ENCODE measurements around the gene HEPACAM. TPM values are rescaled to one million over a fixed set of nuclear protein-coding genes. Genes with fewer than 3 reads are reported as not detected.

The HEPACAM gene
- total RNA-seq, 2 experiments from 2014 or later, result not detected

DNA sequence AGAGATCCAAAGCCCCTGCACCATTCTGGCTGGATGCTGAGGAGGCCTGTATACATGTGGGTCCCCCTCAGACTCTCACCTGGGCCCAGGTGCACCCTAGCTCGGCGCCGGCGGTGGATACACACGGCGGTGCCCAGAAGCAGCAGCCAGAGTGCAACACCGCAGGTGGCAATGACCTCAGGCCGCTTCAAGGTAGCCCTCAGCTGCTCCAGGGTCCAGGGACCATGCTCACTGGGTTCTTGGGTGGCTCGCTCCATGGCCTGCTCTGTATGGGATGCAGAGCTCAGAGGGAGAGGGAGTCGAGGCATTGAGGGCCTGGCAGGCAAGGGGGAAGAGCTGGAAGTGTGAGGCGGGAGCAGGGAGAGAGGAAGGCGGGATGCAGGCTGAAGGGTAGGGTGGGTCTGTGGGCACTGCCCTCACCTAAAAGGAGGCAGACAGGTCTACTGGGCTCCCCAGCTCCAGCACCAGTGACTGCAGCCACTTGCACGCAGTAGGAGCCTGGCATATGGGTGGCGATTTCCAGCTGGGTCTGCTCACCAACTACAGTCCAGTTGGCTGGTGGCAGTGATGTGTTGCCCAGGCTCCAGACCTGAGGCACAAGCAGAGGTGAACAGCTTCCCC, 42.0 kb downstream of the HEPACAM start:
- Mint-ChIP-seq H3K27me3 (peaks cover 2% of the 10 kb centered on the region), H3K27ac (no peak overlapping the region)
- POLR2A ChIA-PET, result no interaction called here

DNA sequence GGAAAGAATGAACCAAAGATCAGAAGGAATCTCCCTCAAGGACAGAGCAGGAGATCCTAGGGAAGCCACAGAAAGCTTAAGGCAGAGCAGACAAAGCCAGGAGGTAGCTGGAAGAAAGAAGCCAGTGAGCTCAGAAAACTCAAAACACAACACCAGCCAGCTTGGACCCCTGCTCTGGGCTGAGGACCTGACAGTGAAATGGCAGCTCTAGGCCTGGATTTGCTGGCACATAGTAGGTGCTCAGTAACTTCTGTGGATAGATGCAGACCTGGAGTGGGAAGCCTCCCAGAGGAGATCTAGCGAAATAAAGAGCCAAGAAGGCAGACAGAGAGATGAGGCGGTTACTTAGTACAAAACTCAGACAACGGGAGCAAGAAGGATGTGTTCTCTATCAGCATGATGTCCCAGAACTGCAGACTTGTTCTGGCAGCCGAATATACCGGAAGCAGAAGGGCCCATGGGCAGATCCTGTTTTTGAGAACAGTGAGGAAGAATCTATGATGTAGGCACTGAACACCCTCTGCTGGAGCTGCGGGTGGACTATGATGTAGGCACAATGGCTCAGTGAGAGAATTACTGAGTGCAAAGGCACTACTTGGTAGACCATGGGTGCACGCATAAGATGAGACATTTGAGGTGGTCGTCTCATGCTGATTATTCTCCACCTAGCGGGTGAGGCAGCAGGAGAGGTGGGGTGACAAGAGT, 42.9 kb downstream of the HEPACAM start:
- H3K4me1 Mint-ChIP-seq, result peaks cover 8% of the 10 kb centered on the region
- no peak for ATAC-seq (ENCODE audit: low read depth)
- H3K9me3 Mint-ChIP-seq, result no peaks in the 10 kb centered on the region
- H3K27ac Mint-ChIP-seq, result no peak overlapping the region
- H3K27me3 Mint-ChIP-seq, result no peaks in the 10 kb centered on the region
- no peak overlapping the region for H3K4me3 Mint-ChIP-seq
- DNase-seq, result no peak
- no peaks in the 10 kb centered on the region for H3K36me3 Mint-ChIP-seq
- POLR2A ChIA-PET, result no interaction called here

More for the DNA sequence above, 42.0 kb downstream of the HEPACAM start:
- H3K4me3 Mint-ChIP-seq, result no peak overlapping the region
- no peaks in the 10 kb centered on the region for H3K36me3 Mint-ChIP-seq
- no peak for ATAC-seq (ENCODE audit: low read depth)
- DNase-seq, result no peak
- H3K9me3 Mint-ChIP-seq, result no peaks in the 10 kb centered on the region
- peaks cover 8% of the 10 kb centered on the region for H3K4me1 Mint-ChIP-seq

DNA sequence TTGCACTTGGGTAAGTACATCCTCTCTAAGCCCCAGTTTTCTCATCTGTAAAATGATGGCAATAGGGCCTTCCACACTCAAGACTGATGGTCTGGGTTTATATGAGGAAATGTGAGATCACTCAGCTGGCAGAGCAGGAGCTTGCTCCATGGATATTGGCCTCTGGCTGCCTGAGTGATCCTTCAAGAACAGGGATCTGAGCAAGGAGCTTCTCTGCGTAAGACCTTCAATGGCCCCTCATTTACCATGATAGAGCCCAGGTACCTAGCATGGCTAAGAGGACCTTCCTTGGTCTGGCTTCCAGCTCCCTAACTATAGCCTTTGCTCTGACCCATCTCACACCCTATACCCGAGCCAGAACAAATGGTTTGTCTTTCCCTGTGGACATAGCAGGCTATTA, 43.7 kb downstream of the HEPACAM start:
- POLR2A ChIA-PET, result no interaction called here
- H3K4me1 Mint-ChIP-seq, result peaks cover 2% of the 10 kb centered on the region
- H3K36me3 Mint-ChIP-seq, result no peaks in the 10 kb centered on the region
- H3K27ac Mint-ChIP-seq, result no peak overlapping the region
- H3K4me3 Mint-ChIP-seq, result no peak overlapping the region
- ATAC-seq (ENCODE audit: low read depth) (no peak), DNase-seq (no peak)
- H3K27me3 Mint-ChIP-seq, result no peaks in the 10 kb centered on the region
- H3K9me3 Mint-ChIP-seq, result no peaks in the 10 kb centered on the region

DNA sequence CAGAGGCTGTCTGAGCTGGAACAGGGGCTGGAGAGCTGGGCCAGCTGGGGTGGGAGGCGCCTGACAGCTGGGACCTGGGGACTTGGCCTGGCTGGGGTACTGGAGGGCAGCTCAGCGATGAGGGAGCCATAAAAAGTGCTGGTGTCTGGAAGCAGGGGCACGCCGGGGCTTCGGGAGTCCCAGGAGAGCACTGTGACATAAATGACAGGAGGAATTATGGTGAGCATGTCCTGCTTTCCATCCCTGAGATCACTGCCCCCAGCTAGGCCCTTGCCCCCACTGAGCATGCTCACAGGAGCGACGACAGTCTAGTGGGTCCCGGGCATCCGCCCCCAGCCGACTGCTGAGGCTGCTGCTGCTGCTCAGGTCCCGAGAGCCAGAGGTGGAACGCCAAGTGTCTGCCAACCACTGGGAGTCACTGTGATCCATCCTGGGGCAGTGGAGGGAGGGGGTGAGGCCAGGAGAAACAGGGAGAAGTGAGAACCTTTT, 44.4 kb downstream of the HEPACAM start:
- H3K27ac Mint-ChIP-seq, result no peak overlapping the region
- H3K4me1 Mint-ChIP-seq, result peaks cover 2% of the 10 kb centered on the region
- H3K27me3 Mint-ChIP-seq, result no peaks in the 10 kb centered on the region
- no peaks in the 10 kb centered on the region for H3K9me3 Mint-ChIP-seq
- POLR2A ChIA-PET, result no interaction called here
- H3K4me3 Mint-ChIP-seq, result no peak overlapping the region
- DNase-seq (no peak), ATAC-seq (ENCODE audit: low read depth) (no peak)
- no peaks in the 10 kb centered on the region for H3K36me3 Mint-ChIP-seq

GRCh38 chr11:124890683-124891372, 45.0 kb downstream of the HEPACAM start:
- DNase-seq, result no peak
- peaks cover 2% of the 10 kb centered on the region for H3K4me1 Mint-ChIP-seq
- no peak for ATAC-seq (ENCODE audit: low read depth)
- no peaks in the 10 kb centered on the region for H3K36me3 Mint-ChIP-seq
- POLR2A ChIA-PET, result no interaction called here
- peaks cover 2% of the 10 kb centered on the region for H3K27me3 Mint-ChIP-seq
- H3K4me3 Mint-ChIP-seq, result no peak overlapping the region
- no peaks in the 10 kb centered on the region for H3K9me3 Mint-ChIP-seq
- H3K27ac Mint-ChIP-seq, result no peak overlapping the region

- no peak for ATAC-seq (ENCODE audit: low read depth)
- POLR2A ChIA-PET, result no interaction called here
- no peak overlapping the region for H3K4me3 Mint-ChIP-seq
Measured at GRCh38 chr11:124890151-124890550, 45.7 kb downstream of the HEPACAM start.

DNA sequence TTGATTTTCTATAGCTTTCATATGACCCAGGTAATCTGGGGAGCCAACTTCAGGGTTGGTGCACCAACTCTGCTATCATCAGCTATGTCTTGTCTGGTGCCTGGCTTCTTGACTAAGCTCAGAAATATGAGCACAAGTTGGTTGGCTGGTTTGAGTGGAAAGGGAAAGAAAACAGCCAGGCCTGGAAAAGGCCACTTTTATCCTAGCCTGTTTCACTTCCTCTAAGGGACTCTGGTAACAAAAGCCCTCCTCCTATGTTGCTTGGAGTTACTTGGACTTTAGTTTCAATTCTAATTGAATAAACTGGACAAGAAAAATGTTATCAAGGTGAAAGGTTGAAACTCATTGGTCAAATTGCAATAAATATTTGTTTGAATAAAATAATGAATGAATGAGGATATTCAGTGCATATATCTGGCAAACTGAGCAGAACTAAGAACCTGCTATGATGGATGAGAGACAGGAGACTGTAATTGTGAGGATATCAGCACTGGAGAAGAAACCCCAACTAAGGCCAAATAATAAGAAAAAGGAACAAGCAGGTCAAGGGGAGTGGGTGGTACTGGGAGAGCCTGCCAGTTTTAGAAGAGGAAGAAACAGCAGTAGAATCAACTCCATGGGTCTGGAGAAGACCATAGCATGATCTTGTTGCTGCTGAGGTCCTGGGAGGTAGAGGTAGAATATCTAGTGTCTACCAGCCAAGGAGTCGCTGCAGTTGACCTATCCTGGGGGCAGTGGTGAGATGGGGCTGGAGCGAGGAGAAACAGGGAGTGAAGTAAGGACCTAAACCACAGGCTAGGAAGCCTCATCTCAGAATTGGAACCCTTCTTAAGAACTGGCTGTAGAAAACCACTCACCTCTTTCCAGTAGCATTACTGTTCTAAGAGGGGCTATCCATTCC, 46.4 kb downstream of the HEPACAM start:
- H3K27ac Mint-ChIP-seq, result no peak overlapping the region
- ATAC-seq (ENCODE audit: low read depth), result no peak
- H3K4me1 Mint-ChIP-seq, result no peaks in the 10 kb centered on the region
- H3K9me3 Mint-ChIP-seq, result no peaks in the 10 kb centered on the region
- no peak overlapping the region for H3K4me3 Mint-ChIP-seq
- no peak for DNase-seq
- peaks cover 6% of the 10 kb centered on the region for H3K27me3 Mint-ChIP-seq
- no peaks in the 10 kb centered on the region for H3K36me3 Mint-ChIP-seq
- POLR2A ChIA-PET, result no interaction called here

More at GRCh38 chr11:124890151-124890550, 45.7 kb downstream of the HEPACAM start:
- Mint-ChIP-seq H3K27me3 (peaks cover 6% of the 10 kb centered on the region), H3K9me3 (no peaks in the 10 kb centered on the region), H3K27ac (no peak overlapping the region), H3K36me3 (no peaks in the 10 kb centered on the region), H3K4me1 (peaks cover 2% of the 10 kb centered on the region)
- no peak for DNase-seq

GRCh38 chr11:124887667-124888013, 48.2 kb downstream of the HEPACAM start:
- Mint-ChIP-seq H3K4me1 (peaks cover 2% of the 10 kb centered on the region), H3K27me3 (peaks cover 6% of the 10 kb centered on the region), H3K4me3 (no peak overlapping the region), H3K9me3 (no peaks in the 10 kb centered on the region), H3K36me3 (no peaks in the 10 kb centered on the region), H3K27ac (no peak overlapping the region)
- POLR2A ChIA-PET, result interaction anchor here (0.6 kb wide), 2 partner anchors 11 to 115 kb away, joined by 4 to 5 read pairs; no protein-coding TSS in a partner anchor
- DNase-seq (no peak), ATAC-seq (ENCODE audit: low read depth) (no peak)

GRCh38 chr11:124886978-124887666, 48.7 kb downstream of the HEPACAM start:
- POLR2A ChIA-PET, result interaction anchor here (0.6 to 0.7 kb wide), 2 partner anchors 9 to 11 kb away, joined by 3 to 4 read pairs; no protein-coding TSS in a partner anchor
- no peak overlapping the region for H3K27ac Mint-ChIP-seq
- H3K36me3 Mint-ChIP-seq, result no peaks in the 10 kb centered on the region
- peaks cover 2% of the 10 kb centered on the region for H3K4me1 Mint-ChIP-seq
- H3K4me3 Mint-ChIP-seq, result no peak overlapping the region
- DNase-seq (no peak), ATAC-seq (ENCODE audit: low read depth) (no peak)
- H3K27me3 Mint-ChIP-seq, result peaks cover 6% of the 10 kb centered on the region
- H3K9me3 Mint-ChIP-seq, result no peaks in the 10 kb centered on the region

DNA sequence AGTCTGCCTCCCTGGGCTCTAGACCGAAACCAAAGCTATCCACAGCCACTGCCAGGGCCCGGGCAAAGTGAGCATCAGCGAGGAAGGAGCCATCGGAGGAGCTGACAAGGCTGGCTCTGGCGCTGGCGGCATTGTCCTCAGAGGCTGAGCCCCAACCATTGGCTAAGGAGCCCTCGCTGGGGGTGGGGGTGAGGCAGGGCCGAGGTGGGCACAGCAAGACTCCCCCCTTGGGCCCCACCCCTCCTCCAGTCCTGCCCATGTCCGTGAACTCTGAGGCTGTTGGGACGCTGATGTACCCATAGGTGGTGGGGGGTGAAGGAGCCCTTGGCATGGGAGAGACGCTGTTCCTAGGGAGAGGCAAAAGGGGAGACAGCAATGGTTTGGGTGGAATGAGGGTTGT, 49.4 kb downstream of the HEPACAM start:
- Mint-ChIP-seq H3K9me3 (no peaks in the 10 kb centered on the region), H3K4me3 (no peak overlapping the region), H3K36me3 (no peaks in the 10 kb centered on the region), H3K27me3 (peaks cover 6% of the 10 kb centered on the region), H3K4me1 (peaks cover 2% of the 10 kb centered on the region), H3K27ac (no peak overlapping the region)
- DNase-seq (no peak), ATAC-seq (ENCODE audit: low read depth) (no peak)
- POLR2A ChIA-PET, result interaction anchor here (0.7 kb wide), 1 partner anchor 8 kb away, joined by 3 read pairs; no protein-coding TSS in a partner anchor

DNA sequence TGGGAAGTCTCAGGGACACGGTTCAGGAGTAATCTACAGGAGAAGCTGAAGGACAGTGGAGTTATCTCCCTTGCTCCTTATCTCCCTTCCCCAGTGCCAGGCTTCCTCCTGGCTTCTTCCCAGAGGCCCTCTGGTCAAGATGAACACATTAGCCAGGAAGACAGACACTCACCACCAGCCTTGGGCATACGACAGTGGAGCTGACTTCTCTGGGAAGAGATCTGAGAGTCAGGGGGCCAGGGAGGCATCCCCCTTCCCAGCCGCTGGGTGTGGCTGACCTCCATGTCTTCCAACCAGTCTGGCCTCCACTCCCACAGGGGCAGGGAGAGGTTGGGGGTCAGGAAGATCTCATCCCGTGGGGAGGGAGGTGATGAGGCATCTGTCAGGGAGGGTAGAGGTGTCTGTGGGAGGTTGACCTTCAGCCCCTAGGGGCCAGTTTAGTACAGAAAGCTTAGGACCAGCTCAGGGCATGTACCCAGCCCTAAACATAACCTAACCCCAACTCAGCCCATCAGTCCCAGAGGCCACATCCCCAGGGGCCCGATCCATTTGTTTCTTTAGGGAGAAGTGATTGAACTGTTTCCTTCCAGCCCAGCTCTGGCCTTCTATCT, 50.9 kb downstream of the HEPACAM start:
- POLR2A ChIA-PET, result interaction anchor here (0.9 kb wide), 1 partner anchor 68 kb away, joined by 3 read pairs; no protein-coding TSS in a partner anchor
- no peaks in the 10 kb centered on the region for H3K9me3 Mint-ChIP-seq
- no peak for ATAC-seq (ENCODE audit: low read depth)
- no peak overlapping the region for H3K27ac Mint-ChIP-seq
- no peak for DNase-seq
- peaks cover 6% of the 10 kb centered on the region for H3K27me3 Mint-ChIP-seq
- no peaks in the 10 kb centered on the region for H3K36me3 Mint-ChIP-seq
- peaks cover 2% of the 10 kb centered on the region for H3K4me1 Mint-ChIP-seq
- H3K4me3 Mint-ChIP-seq, result no peak overlapping the region

- DNase-seq (no peak), ATAC-seq (ENCODE audit: low read depth) (no peak)
- POLR2A ChIA-PET, result interaction anchor here (0.9 kb wide), 1 partner anchor 69 kb away, joined by 3 read pairs; no protein-coding TSS in a partner anchor
- no peak overlapping the region for H3K4me3 Mint-ChIP-seq
- H3K4me1 Mint-ChIP-seq, result peaks cover 2% of the 10 kb centered on the region
- H3K27me3 Mint-ChIP-seq, result peaks cover 6% of the 10 kb centered on the region
- H3K9me3 Mint-ChIP-seq, result no peaks in the 10 kb centered on the region
- no peak overlapping the region for H3K27ac Mint-ChIP-seq
- no peaks in the 10 kb centered on the region for H3K36me3 Mint-ChIP-seq
Measured at GRCh38 chr11:124884340-124884739, 51.5 kb downstream of the HEPACAM start.
